ENCODE results near the gene HOXB4. TPM values are rescaled to one million over a fixed set of nuclear protein-coding genes. Genes with fewer than 3 reads are reported as not detected.
A peak's percentile ranks its signal among the peaks of the same experiment; 100 is the strongest.

HOXB4 gene
- total RNA-seq (2021) (0.04 TPM in 1 of 3 replicates, not detected in the others), Bru-seq, nascent RNA (not detected)
- long read RNA-seq, experiment 1: 0 reads
- long read RNA-seq, experiment 2: 0 reads
- long read RNA-seq, experiment 3: 0 reads

GRCh38 chr17:48577946-48578615 is at the start of gene HOXB4:
TSS of gene HOXB4 (minus strand) at chr17:48578350. CDS start at chr17:48578319, 31 bp downstream.
- Mint-ChIP-seq H3K9me3 (no peaks in the 10 kb centered on the region), H3K27ac (no peak within 1 kb of the TSS), H3K27me3 (ENCODE audit: low read depth) (peaks cover 51% of the 10 kb centered on the region; the same call in 1 of the 2 replicates), H3K4me3 (peak within 1 kb of the TSS; percentile 60), H3K4me1 (peaks cover 47% of the 10 kb centered on the region), H3K36me3 (no peaks in the 10 kb centered on the region)
- peak; percentile 73 for DNase-seq (ENCODE audit: low spot score)
- peak; percentile 43 for ATAC-seq
- ChIA-PET CTCF (interaction anchor here (0.9 to 1.3 kb wide), 3 partner anchors 35 to 301 kb away, joined by 3 to 4 read pairs (median 4); no protein-coding TSS in a partner anchor), POLR2A (no interaction called here)
- TF ChIP-seq PRRX2 (CRISPR knock-in tag; IDR thresholded peaks at IDR 0.05) (no peak), NR1H2 (CRISPR knock-in tag; IDR thresholded peaks at IDR 0.05) (no peak), USF1 (CRISPR knock-in tag; IDR thresholded peaks at IDR 0.05) (peak; percentile 83), IRF1 (CRISPR knock-in tag; IDR thresholded peaks at IDR 0.05) (no peak), EMX1 (CRISPR knock-in tag; IDR thresholded peaks at IDR 0.05) (no peak), NFYB (CRISPR knock-in tag; conservative IDR thresholded peaks at IDR 0.05; ENCODE audit: low read depth) (peak; percentile 24; the same call in 1 of the 2 replicates), PRDM15 (CRISPR knock-in tag; IDR thresholded peaks at IDR 0.05) (no peak), ZNF416 (CRISPR knock-in tag; IDR thresholded peaks at IDR 0.05) (no peak), ZNF232 (CRISPR knock-in tag; IDR thresholded peaks at IDR 0.05) (no peak), ATF2 (CRISPR knock-in tag; IDR thresholded peaks at IDR 0.05; ENCODE audit: borderline replicate concordance, low read depth) (no peak), SOX15 (CRISPR knock-in tag; IDR thresholded peaks at IDR 0.05) (no peak), ZNF263 (CRISPR knock-in tag; IDR thresholded peaks at IDR 0.05; ENCODE audit: low read depth) (no peak), TEAD1 (CRISPR knock-in tag; IDR thresholded peaks at IDR 0.05) (no peak), RELA (CRISPR knock-in tag; IDR thresholded peaks at IDR 0.05; ENCODE audit: borderline replicate concordance) (no peak), GABPB1 (CRISPR knock-in tag; IDR thresholded peaks at IDR 0.05) (no peak), NR2C2 (CRISPR knock-in tag; IDR thresholded peaks at IDR 0.05) (no peak), TEAD4 (CRISPR knock-in tag; IDR thresholded peaks at IDR 0.05) (no peak), USF2 (CRISPR knock-in tag; IDR thresholded peaks at IDR 0.05) (peak; percentile 85), NFATC4 (CRISPR knock-in tag; IDR thresholded peaks at IDR 0.05) (no peak), ZNF219 (CRISPR knock-in tag; IDR thresholded peaks at IDR 0.05; ENCODE audit: borderline replicate concordance) (no peak), MLX (CRISPR knock-in tag; IDR thresholded peaks at IDR 0.05) (no peak), ZNF138 (CRISPR knock-in tag; conservative IDR thresholded peaks at IDR 0.05) (no peak), ZMAT4 (CRISPR knock-in tag; IDR thresholded peaks at IDR 0.05) (no peak)
